Measurements from ENCODE around the gene TMEM69. TPM values are rescaled to one million over a fixed set of nuclear protein-coding genes. Genes with fewer than 3 reads are reported as not detected.

Gene TMEM69
- total and polyA plus RNA-seq, 2 of the 4 experiments (the other 2 are of a cell fraction) = 19.9 to 33.6 TPM

DNA sequence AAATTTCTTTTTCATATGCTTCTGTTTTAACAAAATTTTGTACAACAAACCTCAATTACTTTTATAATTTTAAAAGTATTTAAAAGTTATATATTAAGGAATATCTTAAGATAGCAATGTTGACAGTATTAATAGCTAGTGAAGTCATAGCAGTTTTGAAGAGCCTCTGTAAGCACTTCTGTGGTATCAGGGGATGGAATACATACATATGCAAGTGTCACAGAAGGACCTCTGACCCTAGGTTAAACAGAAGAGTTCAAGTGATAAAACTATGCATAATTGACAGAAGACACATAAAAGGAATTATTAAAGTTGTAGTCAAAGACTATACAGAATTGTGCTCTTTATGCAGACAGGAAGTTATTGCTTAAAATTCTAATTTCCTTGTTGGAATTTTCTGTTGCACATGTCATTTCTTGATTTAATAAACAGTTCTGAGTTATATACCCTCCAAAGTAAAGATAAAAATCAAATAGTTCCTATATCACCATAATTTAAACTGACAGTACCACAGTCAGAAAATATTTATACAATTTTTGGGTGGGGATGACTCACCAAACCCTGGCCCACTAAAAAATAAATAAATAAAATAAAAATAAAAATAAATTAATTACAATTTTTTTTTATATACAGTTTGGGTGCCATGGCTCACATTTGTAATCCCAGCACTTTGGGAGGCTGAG is 35.4 kb downstream of the TMEM69 start:
- H2BK120ac ChIP-seq (ENCODE audit: low read depth, low read length) = no peak overlapping the region
- BruUV-seq (replicated peaks) = no TSS peak
- no peak overlapping the region for H4K5ac ChIP-seq (ENCODE audit: low read depth, low read length)
- no peak overlapping the region for H4K8ac ChIP-seq (ENCODE audit: low read depth in 2 of 2, low read length in 2 of 2)
- 0 out of 2 replicates have a peak overlapping the region, but pooled peaks have one; percentile 11 for H3K56ac ChIP-seq (ENCODE audit: extremely low read depth, insufficient read depth, low read length)
- no peak overlapping the region for H3K4ac ChIP-seq (ENCODE audit: low read depth, low read length)
- no peak overlapping the region for H4K91ac ChIP-seq (ENCODE audit: insufficient read depth, low read depth, low read length)
- H3K27me3 ChIP-seq (ENCODE audit: control insufficient read depth, insufficient read depth, low read length) = no peaks in the 10 kb centered on the region
- no peaks in the 10 kb centered on the region for H3K9me3 ChIP-seq (ENCODE audit: control insufficient read depth, insufficient read depth, low read length)
- 0 out of 2 replicates have a peak, but pooled peaks cover 3% of the 10 kb centered on the region for H3K9me1 ChIP-seq (ENCODE audit: insufficient read depth, low read length)
- in situ Hi-C loops (cut with MboI; ENCODE audit: low sequenced_read_pairs) (no loop called here), dilution Hi-C loops (cut with HindIII; ENCODE audit: low sequenced_read_pairs, unreplicated experiment) (no loop called here), intact Hi-C loops (cut with micrococcal nuclease) (no loop called here)
- H3K27ac ChIP-seq (ENCODE audit: insufficient read depth, low read length) = no peak overlapping the region
- ChIA-PET POLR2A (ENCODE audit: unreplicated experiment) (no interaction called here), CTCF (no interaction called here)
- no peak for DNase-seq
- no peak overlapping the region; the same call in 1 of the 2 replicates for H3K14ac ChIP-seq (replicated peaks; ENCODE audit: low read depth, low read length)
- H3K9ac ChIP-seq (ENCODE audit: low read depth, low read length) = no peak overlapping the region
- H2BK20ac ChIP-seq (ENCODE audit: low read depth, low read length) = no peak overlapping the region
- peaks cover 4% of the 10 kb centered on the region; the same call in 1 of the 2 replicates for H3K4me1 ChIP-seq (ENCODE audit: control insufficient read depth, insufficient read depth, low read length)
- H4K20me1 ChIP-seq (ENCODE audit: insufficient read depth, low read length) = no peaks in the 10 kb centered on the region
- H3K79me1 ChIP-seq (ENCODE audit: low read depth in 1 of 2, low read length in 2 of 2) = no peaks in the 10 kb centered on the region
- H2BK5ac ChIP-seq (ENCODE audit: low read depth, low read length, poor library complexity, severe bottlenecking) = peak overlapping the region; percentile 58
- peaks cover 3% of the 10 kb centered on the region for H3K36me3 ChIP-seq (ENCODE audit: control insufficient read depth, insufficient read depth, low read length)
- no peak overlapping the region for H2BK15ac ChIP-seq (ENCODE audit: low read depth, low read length)
- H2AFZ ChIP-seq (replicated peaks; ENCODE audit: low read length, poor library complexity) = no peak overlapping the region
- ATAC-seq (ENCODE audit: low read depth) = no peak
- H3K18ac ChIP-seq (ENCODE audit: low read depth, low read length) = no peak overlapping the region; the same call in 1 of the 2 replicates
- H3K4me3 ChIP-seq (ENCODE audit: insufficient read depth, low read depth, low read length) = no peak overlapping the region
- TF ChIP-seq, protein P1, sequence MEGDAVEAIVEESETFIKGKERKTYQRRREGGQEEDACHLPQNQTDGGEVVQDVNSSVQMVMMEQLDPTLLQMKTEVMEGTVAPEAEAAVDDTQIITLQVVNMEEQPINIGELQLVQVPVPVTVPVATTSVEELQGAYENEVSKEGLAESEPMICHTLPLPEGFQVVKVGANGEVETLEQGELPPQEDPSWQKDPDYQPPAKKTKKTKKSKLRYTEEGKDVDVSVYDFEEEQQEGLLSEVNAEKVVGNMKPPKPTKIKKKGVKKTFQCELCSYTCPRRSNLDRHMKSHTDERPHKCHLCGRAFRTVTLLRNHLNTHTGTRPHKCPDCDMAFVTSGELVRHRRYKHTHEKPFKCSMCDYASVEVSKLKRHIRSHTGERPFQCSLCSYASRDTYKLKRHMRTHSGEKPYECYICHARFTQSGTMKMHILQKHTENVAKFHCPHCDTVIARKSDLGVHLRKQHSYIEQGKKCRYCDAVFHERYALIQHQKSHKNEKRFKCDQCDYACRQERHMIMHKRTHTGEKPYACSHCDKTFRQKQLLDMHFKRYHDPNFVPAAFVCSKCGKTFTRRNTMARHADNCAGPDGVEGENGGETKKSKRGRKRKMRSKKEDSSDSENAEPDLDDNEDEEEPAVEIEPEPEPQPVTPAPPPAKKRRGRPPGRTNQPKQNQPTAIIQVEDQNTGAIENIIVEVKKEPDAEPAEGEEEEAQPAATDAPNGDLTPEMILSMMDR (conservative IDR thresholded peaks at IDR 0.05; ENCODE audit: low read depth, low read length) = no peak
- TF ChIP-seq RAD21 (IDR thresholded peaks at IDR 0.05; ENCODE audit: low read length) = no peak
- TF ChIP-seq MAZ (IDR thresholded peaks at IDR 0.05; ENCODE audit: borderline replicate concordance, low read depth, low read length) = no peak
- TF ChIP-seq SMC3 (IDR thresholded peaks at IDR 0.05; ENCODE audit: low read depth, low read length) = no peak
- TF ChIP-seq CEBPB (IDR thresholded peaks at IDR 0.05; ENCODE audit: low read depth, low read length) = no peak
- TF ChIP-seq NFE2L2 (IDR thresholded peaks at IDR 0.05; ENCODE audit: low read depth, low read length) = no peak
- TF ChIP-seq, protein P2, sequence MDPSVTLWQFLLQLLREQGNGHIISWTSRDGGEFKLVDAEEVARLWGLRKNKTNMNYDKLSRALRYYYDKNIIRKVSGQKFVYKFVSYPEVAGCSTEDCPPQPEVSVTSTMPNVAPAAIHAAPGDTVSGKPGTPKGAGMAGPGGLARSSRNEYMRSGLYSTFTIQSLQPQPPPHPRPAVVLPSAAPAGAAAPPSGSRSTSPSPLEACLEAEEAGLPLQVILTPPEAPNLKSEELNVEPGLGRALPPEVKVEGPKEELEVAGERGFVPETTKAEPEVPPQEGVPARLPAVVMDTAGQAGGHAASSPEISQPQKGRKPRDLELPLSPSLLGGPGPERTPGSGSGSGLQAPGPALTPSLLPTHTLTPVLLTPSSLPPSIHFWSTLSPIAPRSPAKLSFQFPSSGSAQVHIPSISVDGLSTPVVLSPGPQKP (IDR thresholded peaks at IDR 0.05; ENCODE audit: borderline replicate concordance, low read depth, low read length) = no peak
- no peak for TF ChIP-seq RFX5 (IDR thresholded peaks at IDR 0.05; ENCODE audit: low read depth, low read length)
- H3K4me2 ChIP-seq (ENCODE audit: low read depth, low read length) = no peak overlapping the region
- H2AK9ac ChIP-seq (replicated peaks; ENCODE audit: low read depth, low read length, poor library complexity) = no peak overlapping the region
- H2AK5ac ChIP-seq (ENCODE audit: low read depth, low read length) = no peak overlapping the region
- no peak overlapping the region for H3K23ac ChIP-seq (ENCODE audit: low read depth, low read length)
